ENCODE results near the gene CPZ.

DNA sequence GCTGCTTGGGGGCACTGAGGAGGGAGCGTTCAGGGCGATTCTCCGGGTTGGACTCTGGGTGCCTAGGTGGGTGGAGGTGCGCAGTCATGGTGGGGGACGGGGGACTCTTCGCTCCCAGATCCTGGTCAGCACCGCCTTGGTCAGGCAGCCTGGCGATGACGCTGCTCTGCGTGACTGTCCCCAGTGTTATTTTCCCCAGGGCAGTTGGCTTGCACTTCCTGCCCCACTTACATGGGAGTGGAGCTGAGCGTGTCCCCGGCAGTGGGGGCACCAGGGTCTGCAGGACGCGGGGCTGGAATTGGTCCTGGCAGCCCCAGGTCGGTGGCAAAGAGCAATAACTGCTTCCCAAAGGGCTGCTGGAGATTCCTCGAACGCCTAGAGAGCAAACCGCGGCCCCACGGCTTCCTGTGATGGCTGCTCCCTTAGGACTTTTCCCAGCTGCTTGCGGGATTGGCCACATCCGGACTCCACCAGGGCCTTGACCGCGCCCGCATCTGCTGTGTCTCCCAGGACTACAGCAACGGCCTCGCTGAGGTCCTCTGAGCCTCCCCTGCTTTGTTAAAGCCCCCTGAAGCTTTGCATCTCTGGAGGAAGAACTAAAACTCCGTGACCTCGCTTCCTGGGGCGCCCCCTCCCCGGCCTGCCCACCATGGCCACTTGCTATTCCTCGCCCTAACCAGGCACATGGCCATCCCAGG, 47.7 kb upstream of the CPZ start:
- TF ChIP-seq, protein P1, sequence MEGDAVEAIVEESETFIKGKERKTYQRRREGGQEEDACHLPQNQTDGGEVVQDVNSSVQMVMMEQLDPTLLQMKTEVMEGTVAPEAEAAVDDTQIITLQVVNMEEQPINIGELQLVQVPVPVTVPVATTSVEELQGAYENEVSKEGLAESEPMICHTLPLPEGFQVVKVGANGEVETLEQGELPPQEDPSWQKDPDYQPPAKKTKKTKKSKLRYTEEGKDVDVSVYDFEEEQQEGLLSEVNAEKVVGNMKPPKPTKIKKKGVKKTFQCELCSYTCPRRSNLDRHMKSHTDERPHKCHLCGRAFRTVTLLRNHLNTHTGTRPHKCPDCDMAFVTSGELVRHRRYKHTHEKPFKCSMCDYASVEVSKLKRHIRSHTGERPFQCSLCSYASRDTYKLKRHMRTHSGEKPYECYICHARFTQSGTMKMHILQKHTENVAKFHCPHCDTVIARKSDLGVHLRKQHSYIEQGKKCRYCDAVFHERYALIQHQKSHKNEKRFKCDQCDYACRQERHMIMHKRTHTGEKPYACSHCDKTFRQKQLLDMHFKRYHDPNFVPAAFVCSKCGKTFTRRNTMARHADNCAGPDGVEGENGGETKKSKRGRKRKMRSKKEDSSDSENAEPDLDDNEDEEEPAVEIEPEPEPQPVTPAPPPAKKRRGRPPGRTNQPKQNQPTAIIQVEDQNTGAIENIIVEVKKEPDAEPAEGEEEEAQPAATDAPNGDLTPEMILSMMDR (IDR thresholded peaks at IDR 0.05 in 8 of 11, conservative IDR thresholded peaks at IDR 0.05 in 3 of 11), result no peak
- TF ChIP-seq POLR2A (IDR thresholded peaks at IDR 0.05), result no peak
